GM12801 (cell line): ENCODE measurements around the gene BOD1.

ENCODE experiments used
- CTCF ChIP-seq: IDR thresholded peaks from one replicate; pipeline ENCODE4 v1.5.1; 2011; ENCODE audit warnings: control low read depth; ENCODE audit not compliant: insufficient read length; ENCODE audit errors: extremely low read depth

BOD1 gene

GRCh38 chr5:173616577-173617118, at the start of gene BOD1:
Gene BOD1, minus strand, starts transcription at chr5:173616650. Its CDS starts 214 bp downstream, at chr5:173616436.
- TF ChIP-seq CTCF, result no peak

DNA sequence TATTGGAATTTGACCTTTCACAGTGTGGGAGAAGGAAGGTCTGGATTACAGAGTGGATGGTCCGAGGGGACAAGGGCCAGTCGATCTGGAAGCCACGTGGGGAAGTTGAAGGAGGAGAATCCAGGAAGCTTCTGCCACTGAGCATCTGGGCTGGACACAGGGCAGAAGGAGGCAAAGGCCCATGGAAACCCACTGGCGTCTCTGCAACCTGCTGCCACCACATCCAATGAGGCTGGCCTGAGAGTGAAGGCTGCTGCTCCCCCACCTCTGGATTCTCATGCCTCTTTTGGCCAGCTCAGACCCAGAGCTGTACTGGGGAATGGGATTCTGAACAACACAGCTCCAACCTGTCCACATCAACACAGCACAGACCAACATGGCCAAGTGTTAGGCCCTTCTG, 48.9 kb upstream of the BOD1 start:
- no peak for TF ChIP-seq CTCF

- TF ChIP-seq CTCF, result no peak
These were observed 47.7 kb upstream of the BOD1 start for GRCh38 chr5:173664154-173664526.

DNA sequence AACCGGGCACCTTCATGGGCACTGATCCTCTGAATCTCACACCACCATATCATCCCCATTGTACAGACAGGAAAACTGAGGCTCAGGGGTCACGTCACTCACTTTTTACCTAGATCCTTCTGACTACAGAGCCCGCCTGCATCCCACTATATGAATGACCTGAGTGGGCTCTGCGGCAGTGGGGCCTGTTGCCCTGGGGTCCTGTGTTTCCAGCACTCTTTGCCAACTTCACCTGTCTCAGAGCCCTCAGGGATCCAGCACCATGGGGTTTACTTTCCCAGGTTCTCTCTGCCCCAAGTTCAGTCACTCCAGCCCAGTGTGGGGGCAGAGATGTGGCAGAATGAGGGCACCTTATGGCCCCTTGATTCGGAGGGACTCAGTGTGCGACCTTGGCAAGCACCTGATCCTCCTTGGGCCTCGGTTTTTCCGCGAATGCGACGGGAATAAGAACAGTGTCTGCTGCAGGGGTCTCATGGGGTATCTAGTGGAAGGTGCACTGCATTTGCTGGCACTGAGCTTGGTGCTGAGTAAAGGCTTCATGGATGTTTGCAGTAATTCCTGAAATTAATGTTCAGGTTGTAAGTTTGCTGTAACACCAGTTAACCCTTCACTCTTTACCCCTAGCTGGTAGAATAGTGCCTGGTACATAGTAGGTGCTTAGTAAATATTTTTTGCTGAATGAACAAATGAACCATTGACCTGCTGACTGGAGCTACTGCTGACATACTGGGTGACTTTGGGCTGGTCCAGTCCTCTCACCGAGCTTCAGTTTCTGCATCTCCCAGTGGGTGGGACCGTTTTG, 47.1 kb upstream of the BOD1 start:
- TF ChIP-seq CTCF, result no peak

- TF ChIP-seq CTCF, result no peak
These were observed 46.3 kb upstream of the BOD1 start for GRCh38 chr5:173662581-173663351.

- no peak for TF ChIP-seq CTCF
These were observed 44.2 kb upstream of the BOD1 start for GRCh38 chr5:173660481-173661280.

DNA sequence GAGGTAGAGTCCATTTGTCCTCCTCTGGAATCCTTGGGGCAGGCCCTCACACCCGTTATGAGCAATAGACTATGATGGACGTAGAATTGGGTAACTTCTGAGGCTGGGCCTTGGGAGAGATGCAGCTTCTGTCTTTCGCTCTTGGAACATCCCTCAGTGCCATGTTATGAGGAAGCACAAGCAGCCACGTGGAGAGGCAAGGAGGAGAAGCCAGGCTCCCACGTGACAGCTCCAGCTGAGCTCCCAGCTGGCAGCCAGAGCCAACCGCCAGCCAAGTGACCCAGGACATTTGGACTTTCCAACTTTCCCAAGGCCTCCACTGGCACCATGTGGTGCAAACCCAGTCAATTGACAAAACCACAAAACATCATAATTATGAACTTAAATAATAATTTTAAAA, 43.0 kb upstream of the BOD1 start:
- no peak for TF ChIP-seq CTCF
